A549 (cell line): ENCODE results near the gene FOXRED1. TPM values are rescaled to one million over a fixed set of nuclear protein-coding genes. Genes with fewer than 3 reads are reported as not detected.

Experiments
- ATAC-seq, 2 experiments: fragments of 200-7000 bp in 1 of 2; fragments of >200 bp in 1 of 2; cut with Nextera tagmentation in 1 of 2; cut with Tn5 transposase in 1 of 2; 3 replicates each; pipeline versions ENCODE4 v1.8.0 to v1.9.1; 2018 to 2020; ENCODE audit warnings: mild to moderate bottlenecking in 1 of 2, moderate library complexity in 1 of 2
- CTCF ChIA-PET: fragments of 300-600 bp; sonication (Branson Sonifier 250); formaldehyde crosslinking; extraction: SDS; loops from one replicate; lab custom pipeline; 2021; ENCODE audit warnings: antibody characterized with exemption, inconsistent platforms; lab: Yijun Ruan, JAX
- POLR2A ChIA-PET: fragments of 350-600 bp; formaldehyde crosslinking; extraction: SDS; loops from one replicate; lab custom pipeline; 2021; ENCODE audit warnings: antibody characterized with exemption, inconsistent platforms; lab: Yijun Ruan, JAX
- DNase-seq, 2 experiments: peaks; one replicate each; pipeline versions ENCODE4 v3.0.0 to v3.0.0-alpha.2; 2011 to 2016; ENCODE audit warnings: low read depth in 1 of 2, low spot score in 1 of 2
- FAIRE-seq: peaks from 2 replicates; lab custom pipeline; 2011; peaks lifted over from hg19 to GRCh38; lab: Jason Lieb, UNC
- H3K27ac ChIP-seq, 2 experiments: fragments of >200 bp; sonication (Bioruptor Twin); formaldehyde crosslinking; 3 replicates each; pipeline ENCODE4 v1.5.1; 2016 to 2017
- H3K4me1 ChIP-seq: fragments of >200 bp; sonication (Bioruptor Twin); formaldehyde crosslinking; 3 replicates; pipeline ENCODE4 v1.6.1; 2016
- H3K4me2 ChIP-seq: fragments of >200 bp; sonication (Bioruptor Twin); formaldehyde crosslinking; 3 replicates; pipeline ENCODE4 v1.6.1; 2016
- H3K4me3 ChIP-seq: fragments of >200 bp; sonication (Bioruptor Twin); formaldehyde crosslinking; 3 replicates; pipeline ENCODE4 v1.5.1; 2016
- H3K9me3 ChIP-seq: fragments of >200 bp; sonication (Bioruptor Twin); formaldehyde crosslinking; 3 replicates; pipeline ENCODE4 v1.6.1; 2016
- ATOH8 ChIP-seq: fragments of 250-450 bp; sonication (Bioruptor Pico); IDR thresholded peaks from 2 replicates; pipeline ENCODE4 v1.5.0; 2020; ENCODE audit warnings: low read depth, mild to moderate bottlenecking, moderate library complexity
- BHLHE40 ChIP-seq: IDR thresholded peaks from 2 replicates; pipeline ENCODE4 v1.6.1; 2012; ENCODE audit warnings: low read depth, low read length, inconsistent platforms
- CBX8 ChIP-seq: fragments of 200-600 bp; sonication (generic); IDR thresholded peaks from 2 replicates; pipeline ENCODE4 v1.6.1; 2016
- CHD4 ChIP-seq: fragments of 200-600 bp; sonication (generic); IDR thresholded peaks from 2 replicates; pipeline ENCODE4 v1.6.1; 2016; ENCODE audit warnings: antibody characterized with exemption, mild to moderate bottlenecking, borderline replicate concordance
- CTCF ChIP-seq: fragments of >200 bp; sonication (Bioruptor Twin); formaldehyde crosslinking; IDR thresholded peaks from 3 replicates; pipeline ENCODE4 v1.5.1; 2016
- E2F6 ChIP-seq: IDR thresholded peaks from 2 replicates; pipeline ENCODE4 v1.6.1; 2012; ENCODE audit warnings: low read depth, borderline replicate concordance
- EP300 ChIP-seq, 2 experiments: fragments of >200 bp; sonication (Bioruptor Twin); formaldehyde crosslinking; IDR thresholded peaks; 2 replicates in 1 of 2; 3 replicates in 1 of 2; pipeline ENCODE4 v1.6.1; 2016 to 2017
- ESRRA ChIP-seq: fragments of 150-350 bp; IDR thresholded peaks from 2 replicates; pipeline ENCODE4 v1.6.1; 2014; ENCODE audit warnings: mild to moderate bottlenecking, low read length, borderline replicate concordance
- GATA3 ChIP-seq: IDR thresholded peaks from 2 replicates; pipeline ENCODE4 v1.6.1; 2012; ENCODE audit warnings: borderline replicate concordance
- HEYL ChIP-seq: fragments of 250-450 bp; sonication (Bioruptor Pico); IDR thresholded peaks from 2 replicates; pipeline ENCODE4 v1.8.0; 2021; ENCODE audit warnings: mild to moderate bottlenecking, moderate library complexity
- HOXA7 ChIP-seq: fragments of 250-450 bp; sonication (Bioruptor Pico); IDR thresholded peaks from 2 replicates; pipeline ENCODE4 v1.5.0; 2020; ENCODE audit warnings: mild to moderate bottlenecking, moderate library complexity
- HOXB13 ChIP-seq: fragments of 250-450 bp; sonication (Bioruptor Pico); IDR thresholded peaks from 2 replicates; pipeline ENCODE4 v1.5.0; 2020; ENCODE audit warnings: low read depth, mild to moderate bottlenecking, moderate library complexity
- JUNB ChIP-seq: fragments of >200 bp; sonication (Bioruptor Twin); formaldehyde crosslinking; IDR thresholded peaks from 2 replicates; pipeline ENCODE4 v1.6.1; 2016
- KDM1A ChIP-seq: fragments of 200-600 bp; sonication (generic); IDR thresholded peaks from 2 replicates; pipeline ENCODE4 v1.6.1; 2016; ENCODE audit warnings: low read depth, mild to moderate bottlenecking
- MAFK ChIP-seq: fragments of 450-650 bp; IDR thresholded peaks from 2 replicates; pipeline ENCODE4 v1.6.1; 2014; ENCODE audit not compliant: partially characterized antibody
- MAZ ChIP-seq: fragments of 150-350 bp; IDR thresholded peaks from 2 replicates; pipeline ENCODE4 v1.6.1; 2014; ENCODE audit warnings: antibody characterized with exemption, low read depth, low read length, borderline replicate concordance
- NFE2L2 ChIP-seq: fragments of 150-350 bp; conservative IDR thresholded peaks from 2 replicates; pipeline ENCODE4 v1.6.1; 2014; ENCODE audit warnings: low read length
- POLR2A ChIP-seq: IDR thresholded peaks from 2 replicates; pipeline ENCODE4 v1.6.1; 2012; ENCODE audit warnings: mild to moderate bottlenecking, low read length
- POLR2AphosphoS2 ChIP-seq: conservative IDR thresholded peaks from 2 replicates; pipeline ENCODE4 v1.6.1; 2012; ENCODE audit warnings: low read length, improper control_type of control experiment, inconsistent platforms
- RAD21 ChIP-seq, 2 experiments: fragments of >200 bp in 1 of 2; sonication (Bioruptor Twin) in 1 of 2; formaldehyde crosslinking in 1 of 2; IDR thresholded peaks in 1 of 2; conservative IDR thresholded peaks in 1 of 2; 2 replicates in 1 of 2; 3 replicates in 1 of 2; pipeline ENCODE4 v1.6.1; 2012 to 2018; ENCODE audit warnings: inconsistent platforms in 1 of 2
- SREBF2 ChIP-seq: fragments of 450-650 bp; IDR thresholded peaks from 2 replicates; pipeline ENCODE4 v1.6.1; 2014; ENCODE audit warnings: mild to moderate bottlenecking, moderate library complexity
- TFCP2L1 ChIP-seq: fragments of 250-450 bp; sonication (Bioruptor Pico); IDR thresholded peaks from 2 replicates; pipeline ENCODE4 v1.5.0; 2021; ENCODE audit warnings: mild to moderate bottlenecking
- ZC3H11A ChIP-seq: fragments of 450-650 bp; IDR thresholded peaks from 2 replicates; pipeline ENCODE4 v1.6.1; 2014; ENCODE audit warnings: antibody characterized with exemption, mild to moderate bottlenecking
- ZNF302 ChIP-seq: fragments of 250-450 bp; sonication (Bioruptor Pico); IDR thresholded peaks from 2 replicates; pipeline ENCODE4 v1.9.0; 2021; ENCODE audit warnings: inconsistent platforms, mild to moderate bottlenecking, moderate library complexity
- ZSCAN20 ChIP-seq: fragments of 250-450 bp; sonication (Bioruptor Pico); IDR thresholded peaks from 2 replicates; pipeline ENCODE4 v1.8.0; 2022; ENCODE audit warnings: mild to moderate bottlenecking, moderate library complexity
- WGBS: methylation state at CpG from one replicate; pipeline ENCODE4 v1.1.6; 2017; ENCODE audit errors: missing lambda C conversion rate; 5-methylcytosine and 5-hydroxymethylcytosine counted together
- polyA plus RNA-seq, 4 experiments: library from polyadenylated mRNA; depleted of rRNA in 3 of 4; stranded (reverse); fragments of >200 nt; fragmentation: RNase III in 1 of 4; extraction: RNeasy Plus Mini Kit Qiagen cat#74134 plus additional on column Dnase treatment in 1 of 4; gene quantifications; 2 replicates in 3 of 4; 3 replicates in 1 of 4; pipeline ENCODE4 v1.2.3, GENCODE V29; 2011 to 2017
- TF ChIP-seq, protein P1 (sequence below): fragments of 200-600 bp; sonication (generic); IDR thresholded peaks from 2 replicates; pipeline ENCODE4 v1.6.1; 2016; ENCODE audit warnings: antibody characterized with exemption, mild to moderate bottlenecking, moderate library complexity

Gene FOXRED1
- polyA plus RNA-seq, 2 of the 4 experiments (the other 2 are of a cell fraction): 22.7 to 28.9 TPM

DNA sequence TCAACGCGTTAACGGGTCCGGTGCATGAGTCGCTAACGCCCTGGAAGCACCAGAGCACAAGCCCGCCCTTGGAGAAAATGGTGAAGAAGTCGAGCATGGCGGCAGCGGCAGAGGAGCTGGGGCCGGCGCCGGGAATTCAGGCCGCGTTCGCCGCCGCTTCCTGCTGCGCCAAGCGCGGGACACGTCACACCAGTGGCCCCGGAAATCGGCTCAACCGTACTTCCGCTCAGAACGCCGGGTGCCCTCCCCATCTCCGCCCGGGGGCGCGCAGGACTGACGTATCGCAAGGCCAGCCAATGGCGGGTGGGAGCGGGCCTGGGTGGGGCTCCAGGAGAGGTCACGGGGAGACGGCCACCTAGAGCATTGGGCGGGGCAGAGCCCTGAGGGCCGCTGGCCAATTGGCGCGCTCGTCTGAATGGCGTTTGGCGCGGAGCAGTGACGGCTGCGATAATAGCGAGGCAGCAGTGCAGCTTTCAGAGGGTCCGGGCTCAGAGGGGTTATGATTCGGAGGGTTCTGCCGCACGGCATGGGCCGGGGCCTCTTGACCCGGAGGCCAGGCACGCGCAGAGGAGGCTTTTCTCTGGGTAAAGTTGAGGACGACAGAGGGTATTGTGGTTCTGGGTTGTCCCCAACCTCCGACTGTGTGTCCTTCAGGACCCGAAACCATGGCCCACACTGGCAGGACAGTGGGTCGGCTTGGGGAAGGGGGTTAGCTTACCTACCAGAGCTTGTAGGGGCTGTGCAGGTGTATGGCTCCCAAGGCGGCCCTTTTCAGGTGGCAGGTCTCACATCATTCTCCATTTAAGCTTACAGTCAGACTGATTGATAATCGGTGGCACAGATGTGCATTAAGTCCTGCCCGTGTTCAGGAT lies at the start of gene FOXRED1, which contains the start of gene SRPRA (continued):
- no peak for TF ChIP-seq SREBF2
- TF ChIP-seq ESRRA: no peak
- no peak for TF ChIP-seq BHLHE40
- TF ChIP-seq POLR2A: peak; percentile 69
- no peak for TF ChIP-seq HOXB13 (CRISPR knock-in tag)
- TF ChIP-seq NFE2L2: no peak
- TF ChIP-seq CTCF: no peak
- no peak for TF ChIP-seq RAD21 (conservative IDR thresholded peaks at IDR 0.05 in 1 of 2, IDR thresholded peaks at IDR 0.05 in 1 of 2)
- TF ChIP-seq CBX8: no peak

DNA sequence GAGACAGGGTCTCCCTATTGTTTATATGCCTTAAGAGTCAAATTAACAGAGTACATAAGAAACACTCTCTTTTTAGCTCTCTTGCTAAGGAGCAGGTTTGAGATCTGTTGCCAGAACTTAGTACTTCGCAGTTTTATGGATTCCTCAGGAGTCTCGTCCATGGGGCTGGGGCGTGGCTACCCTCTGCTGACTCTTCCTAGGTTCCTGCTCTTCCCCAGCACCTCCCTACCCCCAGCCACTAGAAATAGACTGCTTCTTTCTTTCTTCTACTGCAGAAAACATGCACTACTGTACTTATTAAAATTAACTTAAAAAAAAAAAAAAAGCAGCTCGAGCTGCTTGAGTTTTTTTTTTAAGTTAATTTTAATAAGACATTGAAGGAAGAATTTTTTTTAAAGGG lies 49.4 kb upstream of the FOXRED1 start:
- Histone ChIP-seq H3K9me3 (no peaks in the 10 kb centered on the region), H3K27ac (no peak overlapping the region), H3K4me3 (no peak overlapping the region), H3K4me1 (peaks cover 7% of the 10 kb centered on the region; the same call in 2 of the 3 replicates)
- 54% methylated on average over 4 of the region's 4 CpGs for WGBS
- TF ChIP-seq GATA3: no peak
- TF ChIP-seq MAFK: no peak
- TF ChIP-seq KDM1A: no peak
- no peak for TF ChIP-seq TFCP2L1 (CRISPR knock-in tag)
- TF ChIP-seq CBX8: no peak
- TF ChIP-seq, protein P1, sequence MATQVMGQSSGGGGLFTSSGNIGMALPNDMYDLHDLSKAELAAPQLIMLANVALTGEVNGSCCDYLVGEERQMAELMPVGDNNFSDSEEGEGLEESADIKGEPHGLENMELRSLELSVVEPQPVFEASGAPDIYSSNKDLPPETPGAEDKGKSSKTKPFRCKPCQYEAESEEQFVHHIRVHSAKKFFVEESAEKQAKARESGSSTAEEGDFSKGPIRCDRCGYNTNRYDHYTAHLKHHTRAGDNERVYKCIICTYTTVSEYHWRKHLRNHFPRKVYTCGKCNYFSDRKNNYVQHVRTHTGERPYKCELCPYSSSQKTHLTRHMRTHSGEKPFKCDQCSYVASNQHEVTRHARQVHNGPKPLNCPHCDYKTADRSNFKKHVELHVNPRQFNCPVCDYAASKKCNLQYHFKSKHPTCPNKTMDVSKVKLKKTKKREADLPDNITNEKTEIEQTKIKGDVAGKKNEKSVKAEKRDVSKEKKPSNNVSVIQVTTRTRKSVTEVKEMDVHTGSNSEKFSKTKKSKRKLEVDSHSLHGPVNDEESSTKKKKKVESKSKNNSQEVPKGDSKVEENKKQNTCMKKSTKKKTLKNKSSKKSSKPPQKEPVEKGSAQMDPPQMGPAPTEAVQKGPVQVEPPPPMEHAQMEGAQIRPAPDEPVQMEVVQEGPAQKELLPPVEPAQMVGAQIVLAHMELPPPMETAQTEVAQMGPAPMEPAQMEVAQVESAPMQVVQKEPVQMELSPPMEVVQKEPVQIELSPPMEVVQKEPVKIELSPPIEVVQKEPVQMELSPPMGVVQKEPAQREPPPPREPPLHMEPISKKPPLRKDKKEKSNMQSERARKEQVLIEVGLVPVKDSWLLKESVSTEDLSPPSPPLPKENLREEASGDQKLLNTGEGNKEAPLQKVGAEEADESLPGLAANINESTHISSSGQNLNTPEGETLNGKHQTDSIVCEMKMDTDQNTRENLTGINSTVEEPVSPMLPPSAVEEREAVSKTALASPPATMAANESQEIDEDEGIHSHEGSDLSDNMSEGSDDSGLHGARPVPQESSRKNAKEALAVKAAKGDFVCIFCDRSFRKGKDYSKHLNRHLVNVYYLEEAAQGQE: no peak
- TF ChIP-seq EP300 (IDR thresholded peaks at IDR 0.05): no peak
- TF ChIP-seq NFE2L2: no peak
- no peak for TF ChIP-seq HEYL (CRISPR knock-in tag)
- TF ChIP-seq POLR2AphosphoS2: no peak
- no peak for TF ChIP-seq E2F6
- TF ChIP-seq ATOH8 (CRISPR knock-in tag): no peak
- no peak for TF ChIP-seq HOXA7 (CRISPR knock-in tag)
- no peak for TF ChIP-seq CHD4
- TF ChIP-seq ZNF302: no peak
- TF ChIP-seq ZSCAN20: no peak
- no peak for TF ChIP-seq MAZ
- no peak for TF ChIP-seq ZC3H11A
- no peak for TF ChIP-seq JUNB
- no peak for TF ChIP-seq POLR2A
- TF ChIP-seq, all 56 proteins: peak for 0
- ATAC-seq: no peak
- POLR2A ChIA-PET: no interaction called here
- no peak for FAIRE-seq
- DNase-seq: no peak
- CTCF ChIA-PET: no interaction called here
- no peak overlapping the region for H3K4me2 ChIP-seq
